ENCODE measurements around the gene FARS2.

GRCh38 chr6:5514353-5514752 is 253.0 kb downstream of the FARS2 start:
- TF ChIP-seq CHD2 (IDR thresholded peaks at IDR 0.05; ENCODE audit: low read length, partially characterized antibody) = no peak
- TF ChIP-seq CTCF (IDR thresholded peaks at IDR 0.05) = no peak
- no peak for TF ChIP-seq ELF1 (IDR thresholded peaks at IDR 0.05)
- TF ChIP-seq GABPA (IDR thresholded peaks at IDR 0.05; ENCODE audit: low read depth) = no peak
- no peak for TF ChIP-seq EP300 (IDR thresholded peaks at IDR 0.05; ENCODE audit: borderline replicate concordance in 1 of 2, low read depth in 1 of 2, low read length in 1 of 2)
- no peak for TF ChIP-seq REST (IDR thresholded peaks at IDR 0.05; ENCODE audit: low read depth, low read length)
- TF ChIP-seq NFIC (IDR thresholded peaks at IDR 0.05; ENCODE audit: borderline replicate concordance) = no peak
- no peak for TF ChIP-seq USF2 (IDR thresholded peaks at IDR 0.05; ENCODE audit: borderline replicate concordance, low read depth, low read length)
- TF ChIP-seq JUND (IDR thresholded peaks at IDR 0.05) = no peak
- no peak for TF ChIP-seq SIN3A (IDR thresholded peaks at IDR 0.05; ENCODE audit: borderline replicate concordance, low read depth, low read length)
